HepG2 (cell line): ENCODE results near the gene GFAP. TPM values are rescaled to one million over a fixed set of nuclear protein-coding genes. Genes with fewer than 3 reads are reported as not detected.

Source experiments
- ERF ChIP-seq: IDR thresholded peaks from 2 replicates; pipeline ENCODE4 v1.6.1; 2018; ENCODE audit warnings: missing biosample characterization, missing genetic modification reagents
- FOXO4 ChIP-seq: sonication (generic); formaldehyde crosslinking; conservative IDR thresholded peaks from 2 replicates; pipeline ENCODE4 v1.8.1; 2023; ENCODE audit warnings: missing genetic modification reagents
- GFI1 ChIP-seq: sonication (generic); formaldehyde crosslinking; IDR thresholded peaks from 2 replicates; pipeline ENCODE4 v1.5.0; 2020; ENCODE audit warnings: missing genetic modification reagents, mild to moderate bottlenecking, borderline replicate concordance
- GRHL1 ChIP-seq: sonication (generic); formaldehyde crosslinking; conservative IDR thresholded peaks from 2 replicates; pipeline ENCODE4 v1.8.0; 2022; ENCODE audit warnings: missing genetic modification reagents
- MAX ChIP-seq: IDR thresholded peaks from 2 replicates; pipeline ENCODE4 v1.6.1; 2012; ENCODE audit warnings: inconsistent platforms
- ZBTB38 ChIP-seq: sonication (generic); formaldehyde crosslinking; IDR thresholded peaks from 2 replicates; pipeline ENCODE4 v1.5.1; 2020; ENCODE audit warnings: mild to moderate bottlenecking, missing genetic modification reagents
- ZNF207 ChIP-seq: fragments of 450-650 bp; IDR thresholded peaks from 2 replicates; pipeline ENCODE4 v1.6.1; 2016; ENCODE audit warnings: antibody characterized with exemption, borderline replicate concordance
- ZNF558 ChIP-seq: sonication (generic); formaldehyde crosslinking; IDR thresholded peaks from 2 replicates; pipeline ENCODE4 v1.9.0; 2022; ENCODE audit warnings: mild to moderate bottlenecking, missing genetic modification reagents, borderline replicate concordance
- ZNF687 ChIP-seq: sonication (generic); formaldehyde crosslinking; IDR thresholded peaks from 2 replicates; pipeline ENCODE4 v1.5.1; 2020; ENCODE audit warnings: mild to moderate bottlenecking, missing genetic modification reagents, moderate library complexity
- ZNF784 ChIP-seq: sonication (generic); formaldehyde crosslinking; IDR thresholded peaks from 2 replicates; pipeline ENCODE4 v1.5.1; 2020; ENCODE audit warnings: missing genetic modification reagents, mild to moderate bottlenecking, borderline replicate concordance
- polyA plus RNA-seq, 8 experiments: library from polyadenylated mRNA; depleted of rRNA in 3 of 8; stranded (reverse) in 7 of 8; unstranded in 1 of 8; fragments of >200 nt; fragmentation: Illumina TruSeq in 4 of 8; extraction: Trizol in 4 of 8; gene quantifications; 2 replicates each; pipeline versions ENCODE4 v1.2.1 to v1.2.3, GENCODE V29; 2011 to 2016; ENCODE audit warnings: low read depth in 4 of 8, missing spikeins in 1 of 8, mixed read lengths in 1 of 8; ENCODE audit not compliant: insufficient read depth in 1 of 8
- total RNA-seq, 5 experiments: library from RNA; depleted of rRNA; stranded (reverse); fragments of >200 nt; fragmentation: Illumina TruSeq; extraction: Trizol; gene quantifications; 2 replicates each; pipeline ENCODE4 v1.2.3, GENCODE V29; 2016; ENCODE audit warnings: low read depth in 1 of 5

Gene GFAP
- total and polyA plus RNA-seq, 2 of the 13 experiments (the other 11 are each of a cell fraction or from before 2014, with no cell fraction given): 0.11 to 0.29 TPM

GRCh38 chr17:44947461-44948314 is 32.4 kb upstream of the GFAP start, which contains the start of gene KIF18B (continued):
- TF ChIP-seq GFI1 (CRISPR knock-in tag) (peak; percentile 32; the same call in 1 of the 2 replicates), ZNF687 (CRISPR knock-in tag) (peak; percentile 92), GRHL1 (CRISPR knock-in tag) (no peak), MAX (peak; percentile 92), ZNF207 (no peak), ERF (CRISPR knock-in tag) (peak; percentile 78), ZNF784 (CRISPR knock-in tag) (peak; percentile 92), FOXO4 (CRISPR knock-in tag) (0 out of 2 replicates have a peak, but pooled peaks have one; percentile 64), ZNF558 (peak; percentile 85; the same call in 1 of the 2 replicates), ZBTB38 (CRISPR knock-in tag) (peak; percentile 89)
